ENCODE measurements around the gene NUP58.
"Not testable (repeated sequence)": the region's sequence is repeated elsewhere in the genome, so short reads cannot be mapped to it uniquely, and the experiment has no call there.

NUP58 gene

DNA sequence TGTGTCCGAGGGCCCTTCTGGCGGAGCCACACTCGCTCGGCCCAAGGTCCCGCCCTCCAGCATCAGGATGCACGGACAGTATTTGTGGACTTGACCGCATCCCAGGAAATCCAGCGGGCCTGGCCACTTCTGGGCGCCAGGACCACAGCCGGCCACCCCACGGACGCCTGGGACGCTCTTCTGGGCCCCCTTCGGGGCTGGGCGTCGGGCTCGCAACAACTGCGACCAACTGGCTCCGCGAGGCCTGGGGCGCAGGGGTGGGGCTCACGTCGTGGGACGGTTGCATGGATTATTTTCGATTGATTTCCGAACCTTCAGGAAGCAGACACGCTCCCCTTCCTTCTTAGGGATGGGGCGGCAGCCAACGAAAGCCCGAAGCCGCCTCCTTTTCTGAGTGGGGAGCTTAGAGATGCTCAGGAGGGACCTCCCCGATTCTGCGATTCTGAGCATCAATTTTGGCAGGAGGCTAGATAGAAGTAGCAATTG lies 521 bp upstream of the NUP58 start:
- no peak for FAIRE-seq
- no peak for DNase-seq (ENCODE audit: insufficient read length, low spot score)

DNA sequence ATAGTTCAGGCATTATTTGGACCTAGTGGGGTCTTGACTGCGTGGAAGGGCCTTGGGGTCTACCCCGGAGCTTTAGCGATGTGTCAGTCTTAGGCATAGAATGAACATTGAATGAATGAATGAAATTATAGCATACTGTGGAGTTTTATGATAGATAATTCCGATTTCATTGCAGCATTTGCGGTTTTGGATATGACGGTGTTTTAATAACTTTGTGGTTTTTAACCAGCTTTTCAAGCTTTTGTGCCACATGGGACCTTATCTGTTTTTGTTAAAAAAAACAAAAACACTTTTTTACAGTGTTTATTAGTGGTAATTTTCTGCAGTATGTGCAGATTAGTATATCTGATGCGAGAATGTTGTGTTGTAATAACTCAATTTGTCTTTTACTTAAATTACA lies 696 bp downstream of the NUP58 start:
- no peak for FAIRE-seq
- DNase-seq (ENCODE audit: insufficient read length, low spot score) = no peak

DNA sequence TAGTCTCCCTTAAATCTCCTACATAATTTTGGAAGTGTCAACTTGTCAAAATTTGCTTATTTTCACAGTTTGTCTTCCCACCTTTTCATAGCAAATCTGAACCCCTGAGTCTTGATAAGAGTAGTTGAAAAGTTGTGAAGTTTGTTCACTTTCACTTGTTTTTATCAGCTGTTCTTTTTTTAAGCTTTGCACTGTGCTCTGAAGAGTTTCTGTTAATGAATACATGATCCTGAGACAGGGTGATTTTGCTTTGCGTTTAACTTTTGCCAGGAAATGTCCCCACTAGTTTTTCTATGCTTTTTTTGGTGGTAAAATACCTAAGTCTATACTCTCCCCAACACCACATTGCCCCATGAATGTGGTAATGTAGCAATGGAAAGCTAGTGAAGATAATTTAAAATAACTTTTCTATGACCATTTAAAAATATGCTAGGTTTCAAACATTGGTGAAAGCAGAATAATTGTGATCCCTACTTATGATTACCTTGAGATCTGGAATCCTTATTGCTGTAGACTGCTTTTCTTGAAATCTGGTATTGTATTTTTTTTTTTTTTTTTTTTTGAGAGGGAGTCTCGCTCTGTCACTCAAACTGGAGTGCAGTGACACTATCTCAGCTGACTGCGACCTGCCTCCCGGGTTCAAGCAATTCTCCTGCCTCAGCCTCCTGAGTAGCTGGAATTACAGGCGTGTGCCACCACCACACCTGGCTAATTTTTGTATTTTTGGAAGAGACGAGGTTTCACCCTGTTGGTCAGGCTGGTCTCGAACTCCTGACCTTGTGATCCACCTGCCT lies 5.4 kb downstream of the NUP58 start:
- FAIRE-seq = no peak
- DNase-seq (ENCODE audit: insufficient read length, low spot score) = no peak

DNA sequence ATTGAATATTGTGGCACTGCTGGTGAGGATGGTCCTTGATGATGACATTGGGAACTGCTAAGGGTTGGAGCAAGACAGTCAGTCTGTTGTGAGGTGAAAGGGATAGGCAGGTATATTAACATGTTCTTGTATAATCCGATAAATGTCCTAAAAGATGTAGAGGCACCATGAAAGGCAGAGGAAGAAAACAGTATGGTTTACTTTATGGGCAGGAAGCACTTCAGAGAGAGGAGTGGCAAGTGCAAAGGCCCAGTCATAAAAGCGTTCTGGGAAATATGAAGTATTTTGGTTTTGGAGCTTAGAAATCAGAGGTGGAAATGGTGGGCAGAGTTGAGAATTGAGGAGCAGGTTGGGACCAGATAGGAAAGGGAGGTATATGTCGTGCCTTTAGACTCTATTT lies 9.5 kb downstream of the NUP58 start:
- FAIRE-seq (no peak), DNase-seq (ENCODE audit: insufficient read length, low spot score) (no peak)

DNA sequence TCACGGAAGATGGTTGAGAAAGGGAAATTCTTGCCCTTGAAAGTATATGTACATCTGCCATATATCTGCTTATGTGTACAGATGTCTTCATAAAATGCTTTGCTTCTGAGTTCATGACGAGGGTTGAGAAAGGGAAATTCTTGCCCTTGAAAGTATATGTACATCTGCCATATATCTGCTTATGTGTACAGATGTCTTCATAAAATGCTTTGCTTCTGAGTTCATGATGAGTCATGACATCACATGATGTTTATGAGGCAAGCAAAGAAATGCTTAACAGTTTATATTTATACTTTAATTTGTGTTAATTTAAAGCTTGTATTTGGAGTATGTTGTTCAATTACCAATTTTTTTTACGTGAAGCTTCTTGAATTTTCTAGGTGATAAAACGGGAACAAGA lies 17.5 kb downstream of the NUP58 start:
- not testable (repeated sequence) for FAIRE-seq; DNase-seq (ENCODE audit: insufficient read length, low spot score)

DNA sequence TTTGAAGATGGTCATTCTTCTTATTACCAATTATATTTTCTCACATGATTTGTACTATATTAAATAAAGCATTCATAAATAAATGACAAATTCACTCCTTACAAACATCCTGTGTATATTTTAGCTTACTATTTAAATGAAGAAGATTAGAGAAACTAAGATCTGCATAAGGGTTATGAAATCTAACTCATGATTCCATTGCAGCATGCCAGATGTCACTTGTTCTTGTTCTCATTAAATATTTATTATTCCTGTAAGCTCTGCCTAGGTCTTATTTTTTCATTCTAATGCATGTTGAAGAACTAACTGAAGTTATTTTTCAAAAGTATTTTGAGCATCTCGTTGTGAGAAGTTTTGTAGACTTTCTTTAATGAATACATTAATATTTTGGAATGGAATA lies 18.3 kb downstream of the NUP58 start:
- FAIRE-seq (no peak), DNase-seq (ENCODE audit: insufficient read length, low spot score) (no peak)

DNA sequence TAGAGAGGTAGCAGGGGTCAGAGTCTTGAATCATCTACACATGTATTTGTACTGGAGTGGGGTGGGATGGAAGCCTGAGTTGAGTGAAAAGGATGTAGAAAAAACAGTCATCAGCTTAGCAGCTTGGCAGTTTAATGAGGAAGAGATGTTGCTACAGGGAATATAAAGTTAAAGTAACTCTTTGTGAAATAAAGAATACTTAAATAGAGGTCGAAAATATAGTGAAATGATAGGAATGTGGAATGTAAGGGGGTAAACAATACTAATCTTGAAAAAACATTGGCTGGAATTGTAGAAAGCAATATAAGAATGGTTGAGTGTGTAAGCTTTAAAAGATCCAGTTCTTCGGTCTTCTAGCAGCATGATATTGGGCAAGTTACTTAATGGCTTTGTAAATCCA lies 22.7 kb downstream of the NUP58 start:
- no peak for DNase-seq (ENCODE audit: insufficient read length, low spot score)
- FAIRE-seq = no peak

DNA sequence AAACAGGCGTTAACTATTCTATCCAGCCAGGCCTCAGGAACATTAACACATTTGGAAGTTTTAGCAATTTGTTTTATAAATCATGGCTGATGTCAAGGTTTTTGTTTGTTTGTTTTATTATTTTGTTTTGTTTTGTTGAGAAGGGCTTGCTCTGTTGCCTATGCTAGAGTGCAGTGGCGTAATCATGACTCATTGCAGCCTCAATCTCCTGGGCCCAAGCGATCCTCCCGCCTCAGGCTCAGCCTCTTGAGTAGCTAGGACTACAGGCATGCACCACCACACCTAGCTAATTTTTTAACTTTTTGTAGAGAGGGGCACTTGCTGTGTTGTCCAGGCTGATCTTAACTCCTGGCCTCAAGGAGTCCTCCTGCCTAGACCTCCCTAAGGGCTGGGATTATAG lies 28.3 kb downstream of the NUP58 start:
- FAIRE-seq (no peak), DNase-seq (ENCODE audit: insufficient read length, low spot score) (no peak)

DNA sequence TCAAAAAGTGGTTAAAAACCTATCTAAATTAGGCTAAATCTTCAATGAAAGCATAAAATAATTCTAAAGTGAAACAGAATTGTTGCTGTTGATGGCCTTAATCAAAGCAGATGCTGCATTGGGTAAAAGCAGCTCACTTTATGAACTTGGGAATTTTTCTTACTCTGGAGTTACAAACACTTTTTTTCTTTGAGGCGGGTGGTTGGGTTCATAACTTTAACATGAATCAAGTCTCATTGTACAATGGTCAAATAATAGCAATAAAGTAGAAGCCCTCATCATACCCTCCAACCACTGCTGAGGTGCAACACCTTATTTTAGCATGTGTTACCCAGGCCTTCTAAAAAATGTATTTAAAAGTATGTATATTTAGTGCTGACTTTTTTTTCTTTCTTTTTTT lies 29.1 kb downstream of the NUP58 start:
- no peak for FAIRE-seq
- DNase-seq (ENCODE audit: insufficient read length, low spot score) = no peak

DNA sequence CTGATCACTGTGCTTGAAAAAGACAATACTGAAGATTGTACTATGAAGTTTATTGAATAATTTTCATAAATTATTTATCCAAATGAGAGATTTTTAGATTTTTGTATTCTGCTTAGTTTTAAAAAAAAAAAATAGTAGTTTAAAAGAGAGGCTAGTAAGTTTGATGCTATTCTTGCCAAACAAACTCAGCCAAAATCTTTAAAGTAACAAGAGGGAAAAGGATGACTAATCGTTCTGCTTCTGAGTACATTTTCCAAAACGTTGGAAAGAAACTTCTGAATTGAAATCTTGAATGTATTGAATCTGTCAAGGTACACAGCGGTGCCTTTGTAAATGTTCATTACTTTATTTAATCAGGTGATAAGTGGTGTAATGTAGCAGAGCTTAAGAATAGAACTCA lies 34.4 kb downstream of the NUP58 start:
- DNase-seq (ENCODE audit: insufficient read length, low spot score) = no peak
- FAIRE-seq = no peak

DNA sequence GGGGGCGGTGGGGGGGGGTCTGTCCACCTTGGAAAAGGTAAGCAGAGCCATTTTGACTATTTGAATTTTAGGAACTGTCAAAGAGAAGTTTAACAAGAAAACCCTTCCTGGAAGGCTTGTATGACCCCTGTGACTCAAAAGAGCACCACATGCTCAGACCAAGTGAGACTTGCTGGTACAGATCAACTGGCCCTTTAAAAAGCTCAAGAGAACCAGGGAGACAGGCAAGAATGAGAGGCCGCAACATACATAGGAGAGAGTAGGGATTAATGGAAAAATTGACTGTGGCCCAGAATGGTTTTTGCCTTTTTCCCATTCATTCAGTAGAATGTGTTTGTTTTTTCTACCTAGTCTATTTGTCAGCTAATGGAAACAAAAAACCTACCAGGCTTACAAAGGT lies 44.2 kb downstream of the NUP58 start:
- DNase-seq (ENCODE audit: insufficient read length, low spot score) (no peak), FAIRE-seq (no peak)

DNA sequence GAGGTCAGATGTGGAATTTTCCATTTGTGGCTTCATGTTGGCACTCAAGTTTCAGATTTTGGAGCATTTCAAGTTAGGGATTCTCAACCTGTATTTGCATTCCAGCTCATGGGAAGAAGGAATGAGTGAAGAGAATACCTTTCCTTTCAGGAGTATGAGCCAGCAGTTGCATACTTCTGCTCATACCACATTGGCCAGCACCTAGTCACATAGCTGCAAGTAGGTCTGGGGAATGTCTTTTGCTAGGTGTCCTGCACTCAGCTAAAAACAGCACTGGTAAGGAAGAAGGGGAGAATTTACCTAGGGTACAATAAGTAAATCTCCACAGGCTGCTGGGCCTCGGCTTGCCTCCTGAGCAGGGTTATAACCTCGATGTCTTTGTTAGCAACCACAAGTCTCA lies 45.7 kb downstream of the NUP58 start:
- no peak for DNase-seq (ENCODE audit: insufficient read length, low spot score)
- no peak for FAIRE-seq

DNA sequence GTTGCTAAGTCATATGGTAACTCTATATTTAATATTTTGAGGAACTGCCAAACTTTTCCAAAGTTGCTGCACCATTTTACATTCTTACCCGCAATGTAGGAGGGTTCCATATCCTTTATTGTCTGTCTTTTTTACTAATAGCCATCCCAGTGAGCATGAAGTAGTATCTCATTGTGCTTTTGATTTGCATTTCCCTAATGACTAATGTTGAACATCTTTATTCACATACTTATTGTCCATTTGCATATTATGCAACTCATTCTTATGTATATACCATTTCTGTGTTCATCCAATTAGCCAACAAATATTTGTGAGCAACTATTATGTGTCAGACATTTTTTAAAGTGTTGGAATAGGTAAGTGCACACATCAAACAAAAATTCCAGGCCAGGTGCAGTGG lies 50.0 kb downstream of the NUP58 start:
- DNase-seq (ENCODE audit: insufficient read length, low spot score) (no peak), FAIRE-seq (no peak)

DNA sequence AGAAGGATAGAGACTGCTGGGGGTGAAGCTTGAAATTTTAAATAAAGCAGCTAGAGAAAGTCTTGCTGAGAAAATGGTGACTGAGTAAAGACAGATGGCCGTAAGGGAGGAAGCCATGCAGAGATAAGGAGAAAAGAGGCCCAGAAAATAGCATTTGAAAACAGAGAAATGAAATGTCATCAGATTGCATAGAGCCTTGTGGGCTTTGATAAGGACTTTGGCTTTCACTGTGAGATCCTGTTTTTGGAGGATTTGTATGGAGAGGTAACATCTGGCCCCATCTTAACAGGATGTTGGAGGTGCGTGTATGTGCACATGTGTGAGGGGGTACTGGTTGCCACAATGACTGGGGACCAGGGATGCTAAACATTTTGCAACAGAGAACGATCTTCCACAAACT lies 50.8 kb downstream of the NUP58 start:
- FAIRE-seq (no peak), DNase-seq (ENCODE audit: insufficient read length, low spot score) (no peak)

DNA sequence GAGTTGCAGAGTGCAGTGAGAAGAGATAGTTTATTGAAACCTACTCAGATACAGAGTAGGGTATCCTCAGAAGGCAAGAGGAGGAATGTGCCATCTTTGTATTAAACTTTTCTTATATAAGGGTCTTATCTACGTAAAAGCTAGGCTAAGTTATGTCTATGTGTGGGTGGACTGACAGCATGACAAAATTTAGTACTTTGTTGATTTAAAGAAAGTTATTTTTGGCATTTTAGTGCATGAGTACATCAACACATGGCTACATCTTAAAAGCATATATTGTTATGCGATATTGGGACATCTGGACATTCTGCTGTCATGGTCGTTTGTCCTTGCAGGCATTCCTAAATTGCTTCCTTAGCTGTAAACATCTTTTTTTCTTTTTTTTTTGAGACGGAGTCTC lies 51.4 kb downstream of the NUP58 start:
- FAIRE-seq (no peak), DNase-seq (ENCODE audit: insufficient read length, low spot score) (no peak)

DNA sequence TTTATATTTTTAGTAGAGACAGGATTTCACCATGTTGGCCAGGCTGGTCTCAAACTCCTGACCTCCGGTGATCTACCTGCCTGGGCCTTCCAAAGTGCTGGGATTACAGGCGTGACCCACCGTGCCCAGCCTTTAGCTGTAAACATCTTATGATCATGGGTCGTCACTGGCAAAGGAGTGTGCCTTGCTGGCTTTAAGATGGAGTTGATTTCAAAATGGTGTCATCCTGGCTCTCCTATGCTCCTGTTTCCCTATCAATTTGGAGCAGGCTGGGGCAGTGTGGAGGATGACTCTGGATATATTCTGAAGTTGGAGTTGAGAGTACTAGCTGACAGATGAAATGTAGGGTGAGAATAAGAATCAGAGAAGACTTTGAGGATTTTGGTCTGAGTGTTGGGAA lies 51.9 kb downstream of the NUP58 start:
- DNase-seq (ENCODE audit: insufficient read length, low spot score) = no peak
- no peak for FAIRE-seq

DNA sequence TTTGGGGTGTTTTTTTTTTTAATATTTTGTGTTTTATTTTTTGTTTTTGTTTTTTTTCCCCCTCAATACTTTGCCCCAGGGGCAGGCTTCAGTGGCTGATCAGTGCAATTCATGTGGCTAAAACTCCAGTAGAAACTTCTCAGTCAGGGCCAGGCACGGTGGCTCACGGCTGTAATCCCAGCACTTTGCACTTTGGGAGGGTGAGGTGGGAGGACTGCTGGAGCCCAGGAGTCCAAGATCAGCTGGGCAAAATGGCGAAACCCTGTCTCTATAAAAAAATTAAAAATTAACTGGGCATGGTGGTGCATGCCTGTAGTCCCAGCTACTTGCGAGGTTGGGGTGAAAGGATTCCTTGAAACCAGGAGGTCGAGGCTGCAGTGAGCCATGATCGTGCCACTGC lies 53.0 kb downstream of the NUP58 start:
- DNase-seq (ENCODE audit: insufficient read length, low spot score) (no peak), FAIRE-seq (no peak)

DNA sequence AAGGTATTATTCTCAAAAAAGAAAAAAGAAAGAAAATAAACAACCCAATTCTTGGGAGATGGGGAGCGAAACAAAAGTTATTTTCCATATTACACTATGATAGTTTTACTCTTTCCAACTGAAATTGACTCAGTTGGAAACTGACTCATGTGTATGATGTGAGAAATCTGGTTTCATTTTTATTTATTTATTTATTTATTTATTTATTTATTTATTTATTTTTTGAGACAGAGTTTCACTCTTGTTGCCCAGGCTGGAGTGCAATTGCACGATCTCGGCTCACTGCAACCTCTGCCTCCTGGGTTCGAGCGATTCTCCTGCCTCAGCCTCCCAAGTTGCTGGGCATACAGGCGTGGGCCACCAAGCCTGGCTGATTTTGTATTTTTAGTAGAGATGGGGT lies 59.0 kb downstream of the NUP58 start:
- FAIRE-seq; DNase-seq (ENCODE audit: insufficient read length, low spot score): not testable (repeated sequence)

DNA sequence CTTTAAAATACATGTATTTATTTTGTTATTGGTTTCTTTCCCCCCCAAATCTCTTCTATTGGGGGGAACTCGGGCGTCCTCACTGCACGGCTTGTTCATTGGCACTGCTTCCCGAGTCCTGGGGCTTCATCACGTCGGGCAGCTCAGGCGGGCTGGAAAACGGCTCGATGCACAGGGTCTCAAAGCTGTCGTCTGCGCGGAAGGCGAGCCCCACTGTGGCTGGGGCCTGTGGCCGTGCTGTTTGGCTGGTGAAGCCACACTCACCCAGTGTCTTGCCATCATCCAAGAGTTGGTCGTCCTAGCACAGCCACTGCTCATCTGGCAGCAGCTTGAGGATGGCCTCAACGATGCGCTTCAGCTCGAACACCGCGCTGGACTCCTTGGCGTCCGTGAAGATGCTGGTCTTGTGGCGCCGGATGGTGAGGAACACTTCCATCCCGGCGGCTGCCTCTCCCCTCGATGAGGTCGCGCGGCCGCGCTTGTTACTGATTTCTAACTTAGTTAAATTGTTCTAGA lies 64.4 kb downstream of the NUP58 start:
- no peak for DNase-seq (ENCODE audit: insufficient read length, low spot score)
- FAIRE-seq = no peak

DNA sequence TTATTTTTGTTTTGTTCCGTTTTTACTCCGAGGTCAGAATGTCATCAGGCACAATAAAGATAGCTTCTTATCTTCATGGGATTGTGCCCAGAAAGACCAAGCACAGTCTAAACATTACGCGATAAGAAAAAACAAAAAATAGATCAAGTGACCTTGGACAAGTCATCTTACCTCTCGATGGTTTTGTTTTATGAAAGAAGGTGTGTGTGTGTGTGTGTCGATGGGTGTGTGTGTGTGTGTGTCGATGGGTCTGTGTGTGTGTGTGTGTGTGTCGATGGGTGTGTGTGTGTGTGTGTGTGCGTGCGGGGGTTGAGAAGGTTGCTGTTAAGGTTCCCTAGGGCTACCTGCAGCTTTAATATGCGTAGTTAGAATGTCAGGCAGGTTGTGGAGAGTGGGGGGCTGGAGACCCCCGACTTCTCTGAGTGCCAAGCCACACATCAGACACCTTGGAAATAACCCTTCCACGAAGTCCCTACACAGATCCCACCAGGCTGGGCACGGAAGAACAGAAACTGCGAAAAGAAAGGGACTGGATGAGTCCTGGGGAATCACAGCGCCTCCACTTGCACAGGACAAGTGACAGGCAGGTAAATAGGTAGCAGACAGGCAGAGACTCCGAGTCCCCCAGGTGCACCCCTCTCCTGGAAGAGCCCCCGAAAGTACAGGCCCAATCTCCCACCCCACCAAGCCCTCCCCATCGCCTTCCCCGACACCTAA lies 69.9 kb downstream of the NUP58 start:
- DNase-seq (ENCODE audit: insufficient read length, low spot score) = no peak
- FAIRE-seq = no peak

DNA sequence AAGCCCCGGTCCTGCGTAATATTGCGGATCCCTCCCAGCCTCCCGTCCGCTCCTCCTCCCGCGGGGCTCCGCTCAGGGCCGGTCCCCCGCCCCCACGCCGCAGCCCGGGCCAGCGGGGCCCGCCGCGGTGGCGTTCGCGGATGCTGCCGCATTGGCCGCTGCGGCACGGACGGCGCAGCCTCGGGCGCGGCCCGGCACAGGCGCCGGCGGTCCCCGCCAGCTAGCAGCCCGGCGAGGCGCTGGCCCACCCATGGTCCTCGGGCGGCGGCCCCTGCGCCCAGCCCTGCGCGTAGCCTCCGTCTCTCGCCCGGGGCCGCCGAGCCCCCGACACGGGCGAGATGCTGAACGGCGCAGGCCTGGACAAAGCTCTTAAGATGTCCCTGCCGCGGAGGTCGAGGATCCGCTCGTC lies 70.5 kb downstream of the NUP58 start, which contains the start of gene ATP8A2:
ATP8A2 (plus strand) TSS at position 100 of the 409 bp plus-strand sequence; CDS start at position 339, 239 bp downstream.
- FAIRE-seq (no peak), DNase-seq (ENCODE audit: insufficient read length, low spot score) (no peak)
